Stimulated activated CD8-positive, alpha-beta memory T cell treated with anti-CD3 and anti-CD28 coated beads, Interleukin-7, amount 100 ng/mL, for 24 hours (primary cell): ENCODE data around the gene RPA3.
"Not testable (repeated sequence)": the region's sequence is repeated elsewhere in the genome, so short reads cannot be mapped to it uniquely, and the experiment has no call there.

Experiments
- DNase-seq: peaks from one replicate; pipeline ENCODE4 v3.0.0-alpha.2; 2020; ENCODE audit warnings: low read depth

The RPA3 gene

GRCh38 chr7:7694542-7694941 is 23.9 kb downstream of the RPA3 start:
- no peak for DNase-seq

DNA sequence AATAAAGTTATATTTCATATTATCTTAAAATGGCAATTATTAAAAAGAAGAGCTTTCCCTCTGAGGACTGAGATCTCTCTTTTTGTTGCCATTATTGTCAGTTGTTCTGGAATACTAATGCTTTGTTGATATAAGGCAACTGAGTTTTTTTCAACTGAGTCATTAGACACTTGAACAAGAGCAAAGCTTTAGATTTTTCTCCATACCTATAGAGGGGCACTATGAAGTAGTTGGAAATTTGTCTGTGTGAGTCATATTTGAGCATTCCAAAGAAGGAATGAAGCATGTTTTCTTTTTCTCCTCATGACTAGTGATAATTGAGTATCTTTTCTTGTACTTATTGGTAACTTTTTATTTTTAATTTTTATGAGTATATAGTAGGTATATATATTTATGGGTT is 24.5 kb downstream of the RPA3 start:
- no peak for DNase-seq

GRCh38 chr7:7688956-7689355 is 29.5 kb downstream of the RPA3 start:
- DNase-seq, result no peak

GRCh38 chr7:7688310-7688709 is 30.1 kb downstream of the RPA3 start:
- no peak for DNase-seq

GRCh38 chr7:7687800-7688199 is 30.6 kb downstream of the RPA3 start:
- no peak for DNase-seq

- no peak for DNase-seq
These were observed 31.4 kb downstream of the RPA3 start for GRCh38 chr7:7686811-7687508.

GRCh38 chr7:7682861-7683260 is 35.5 kb downstream of the RPA3 start:
- DNase-seq, result no peak

- no peak for DNase-seq
These were observed 36.5 kb downstream of the RPA3 start for GRCh38 chr7:7681936-7682329.

DNA sequence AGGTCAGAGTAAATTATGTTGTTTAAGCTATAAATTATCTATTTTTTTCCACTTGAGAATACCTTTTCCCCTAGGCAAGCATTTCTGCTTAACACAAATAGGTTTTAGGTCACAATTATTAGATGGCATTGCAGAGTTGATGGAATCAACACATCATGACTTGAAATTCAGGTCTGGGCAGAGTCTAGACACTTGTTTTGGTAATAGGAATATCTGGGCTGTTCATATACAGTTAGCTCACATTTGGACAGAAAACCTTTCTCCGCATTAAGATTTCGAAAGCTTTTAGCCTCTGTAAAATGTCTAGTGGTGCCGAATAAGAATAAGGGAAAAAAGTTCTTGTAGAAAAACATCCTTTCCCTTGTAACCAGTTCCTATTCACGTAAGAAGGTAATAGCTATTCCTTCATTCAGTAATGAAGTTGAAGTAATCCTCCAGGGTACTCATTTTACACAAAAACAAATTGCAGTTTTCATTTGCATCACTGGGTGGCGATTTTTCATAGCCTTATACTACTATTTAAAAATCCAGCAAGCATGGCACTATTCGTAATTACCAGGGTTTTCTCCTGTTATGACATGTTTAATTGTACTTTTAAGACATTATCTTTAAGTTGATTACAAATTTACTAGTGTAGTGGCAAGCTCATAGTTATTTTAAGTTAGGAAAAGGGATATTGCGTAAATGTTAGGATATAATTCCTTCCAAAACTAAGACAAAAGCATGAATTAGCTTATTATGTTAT is 37.0 kb downstream of the RPA3 start:
- DNase-seq, result no peak

- not testable (repeated sequence) for DNase-seq
These were observed 38.8 kb downstream of the RPA3 start for GRCh38 chr7:7679640-7680039.

DNA sequence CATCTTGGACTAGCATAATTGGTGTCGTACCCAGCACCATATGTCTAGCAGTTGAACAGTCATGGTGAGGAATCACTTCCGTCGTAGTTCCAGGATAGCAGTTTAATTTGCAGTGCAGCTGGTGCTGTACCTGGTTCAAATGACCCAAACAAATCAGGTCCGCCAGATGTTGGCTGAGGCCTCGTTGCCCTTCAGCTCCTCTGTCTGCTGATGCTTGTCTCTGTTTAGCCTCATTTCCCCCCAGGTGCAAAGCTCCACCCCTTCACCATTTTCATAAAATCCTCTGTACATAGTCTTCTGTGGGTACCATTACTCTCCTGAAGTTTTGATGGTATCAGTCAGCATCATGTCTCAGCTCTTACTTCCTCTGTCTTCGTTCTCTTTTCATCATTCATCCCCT is 42.7 kb downstream of the RPA3 start:
- no peak for DNase-seq

DNA sequence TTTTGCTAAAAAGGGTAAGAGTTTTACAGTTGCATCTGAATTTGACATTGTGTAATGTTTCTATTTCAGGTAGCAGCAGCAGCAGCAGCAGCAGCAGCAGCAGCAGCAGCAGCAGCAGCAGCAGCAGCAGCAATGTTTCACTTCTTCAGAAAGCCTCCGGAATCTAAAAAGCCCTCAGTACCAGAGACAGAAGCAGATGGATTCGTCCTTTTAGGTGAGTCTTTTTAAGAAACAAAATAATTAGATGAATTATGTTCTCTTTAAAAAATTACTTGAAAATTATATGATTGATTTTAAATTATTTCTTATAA is 45.2 kb downstream of the RPA3 start:
- DNase-seq, result no peak

DNA sequence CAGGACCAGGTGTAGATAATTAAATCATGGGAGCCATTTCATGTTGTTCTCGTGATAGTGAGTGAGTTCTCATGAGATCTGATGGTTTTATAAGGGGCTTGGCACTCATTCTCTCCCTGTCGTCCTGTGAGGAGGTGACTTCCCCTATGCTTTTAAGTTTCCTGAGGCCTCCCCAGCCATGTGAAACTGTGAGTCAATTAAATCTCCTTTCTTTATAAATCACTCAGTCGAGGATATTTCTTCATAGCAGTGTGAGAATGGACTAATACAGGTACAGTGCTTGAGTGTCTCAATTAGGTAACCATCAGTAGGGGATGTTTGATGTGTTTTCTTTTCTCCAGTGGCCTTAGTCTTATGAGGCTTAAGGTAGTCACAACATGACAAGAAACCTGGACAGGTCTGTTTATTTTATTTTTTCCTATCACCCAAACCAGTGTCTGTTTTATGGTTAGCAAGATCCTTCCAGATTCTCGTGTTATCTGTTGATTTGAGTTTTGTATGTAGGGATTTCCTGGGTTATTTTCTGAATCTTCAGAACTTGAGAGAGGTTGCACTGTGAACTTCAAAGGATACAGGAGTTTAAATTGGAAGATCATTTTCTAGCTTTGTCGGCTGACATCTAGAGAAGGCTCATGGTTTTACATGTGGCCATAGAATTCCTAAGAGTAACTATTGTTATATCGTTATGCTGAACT is 45.7 kb downstream of the RPA3 start:
- no peak for DNase-seq

- DNase-seq, result no peak
These were observed 47.0 kb downstream of the RPA3 start for GRCh38 chr7:7671361-7671760.

GRCh38 chr7:7670490-7670889 is 47.9 kb downstream of the RPA3 start:
- DNase-seq, result no peak

GRCh38 chr7:7668706-7669105 is 49.7 kb downstream of the RPA3 start:
- DNase-seq, result no peak

DNA sequence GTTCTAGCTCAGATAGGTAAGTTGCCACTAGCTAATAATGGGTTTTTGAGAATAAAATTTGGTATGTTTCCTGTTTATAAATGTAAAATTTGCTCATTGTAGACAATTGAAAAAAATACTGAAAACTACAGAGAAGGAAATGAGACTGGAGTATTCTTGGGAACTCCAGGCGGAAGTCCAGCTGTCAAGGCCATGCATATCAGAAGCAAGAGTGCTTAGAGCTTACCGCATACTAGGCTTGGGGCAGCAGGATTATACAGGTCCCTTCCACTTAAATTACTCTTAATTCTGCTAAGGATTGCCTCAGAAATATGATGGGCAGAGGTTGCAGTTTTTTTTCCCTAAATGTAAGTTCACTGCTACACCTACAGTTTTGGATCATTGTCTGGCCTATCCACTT is 51.2 kb downstream of the RPA3 start:
- DNase-seq, result no peak

DNA sequence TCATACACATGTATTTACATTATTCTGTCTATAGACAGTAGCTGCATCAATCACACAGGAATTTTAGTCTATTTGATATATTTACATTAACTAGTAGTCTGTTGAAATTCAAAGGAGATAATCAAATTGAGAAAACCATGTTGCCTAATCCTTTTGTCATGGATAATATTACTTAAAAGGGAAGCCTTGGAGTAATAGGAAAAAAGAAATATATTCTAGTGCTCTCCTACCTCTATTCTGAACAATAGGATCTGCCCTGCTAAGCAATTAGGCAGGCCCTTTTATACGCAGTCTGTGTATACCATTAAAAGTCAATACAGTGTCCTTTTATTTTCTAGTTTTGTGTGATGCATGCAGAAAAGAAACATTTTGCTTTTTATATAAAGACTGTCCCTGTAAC is 53.4 kb downstream of the RPA3 start:
- DNase-seq, result no peak

- no peak for DNase-seq
These were observed 54.1 kb downstream of the RPA3 start for GRCh38 chr7:7664291-7664690.

DNA sequence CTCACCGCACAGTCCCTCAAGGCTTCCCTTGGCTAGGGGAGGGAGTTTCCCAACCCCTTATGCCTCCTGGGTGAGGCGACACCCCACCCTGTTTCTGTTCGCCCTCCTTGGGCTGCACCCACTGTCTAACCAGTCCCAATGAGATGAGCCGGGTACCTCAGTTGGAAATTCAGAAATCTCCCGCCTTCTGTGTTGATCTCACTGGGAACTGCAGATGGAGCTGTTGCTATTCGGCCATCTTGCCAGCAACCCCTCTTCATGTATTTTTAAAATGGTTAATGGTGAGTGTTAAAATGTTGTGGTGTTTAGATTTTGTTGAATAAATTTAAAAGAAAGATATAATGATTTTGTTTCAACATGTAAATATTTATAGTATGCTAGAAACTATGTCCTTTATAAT is 55.9 kb downstream of the RPA3 start:
- DNase-seq, result no peak

- DNase-seq, result not testable (repeated sequence)
These were observed 61.9 kb downstream of the RPA3 start for GRCh38 chr7:7656459-7656858.

- DNase-seq, result no peak
These were observed 63.3 kb downstream of the RPA3 start for GRCh38 chr7:7654964-7655715.
